Activated CD8-positive, alpha-beta memory T cell treated with anti-CD3 and anti-CD28 coated beads, Interleukin-2, amount 50 U/mL, for 4 hours (primary cell): Measurements from ENCODE around the gene DNAH8.
A peak's percentile ranks its signal among the peaks of the same experiment; 100 is the strongest.

Experiments
- DNase-seq: peaks from one replicate; pipeline ENCODE4 v3.0.0-alpha.2; 2020

Gene DNAH8

DNA sequence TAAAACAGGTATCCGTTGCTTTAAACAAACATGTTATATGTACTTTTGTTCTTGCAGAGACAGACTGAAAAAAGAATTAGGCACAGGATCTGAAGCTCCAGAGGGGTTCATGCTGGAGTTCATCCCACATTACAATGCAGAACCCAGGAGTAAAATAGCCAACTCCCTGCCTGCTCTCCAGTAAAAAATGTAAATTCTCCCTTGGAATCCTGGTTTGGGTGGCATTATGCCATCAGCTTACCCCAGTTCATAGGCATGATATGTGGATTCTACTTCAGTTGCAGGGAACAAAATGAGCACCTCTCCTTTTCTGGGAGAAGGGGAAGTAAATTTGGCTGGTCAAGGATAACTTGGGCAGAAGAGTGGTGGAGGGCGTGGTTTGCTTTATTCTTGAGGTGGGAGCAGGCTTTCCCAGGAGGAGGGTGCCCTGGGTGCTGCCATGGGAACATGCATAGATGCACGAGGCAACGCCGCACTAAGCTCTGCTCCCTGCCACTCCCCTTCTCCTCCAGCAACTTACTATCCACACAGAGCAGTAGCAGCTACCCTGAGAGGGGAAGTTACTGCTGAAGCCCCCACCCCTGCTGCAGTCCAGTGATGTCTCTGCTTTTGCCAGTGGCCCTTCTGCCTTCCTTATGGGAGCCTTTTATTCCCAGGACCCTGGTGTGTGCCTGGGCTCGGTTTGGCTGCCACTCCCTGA lies 261.8 kb downstream of the DNAH8 start:
- DNase-seq, result no peak

DNA sequence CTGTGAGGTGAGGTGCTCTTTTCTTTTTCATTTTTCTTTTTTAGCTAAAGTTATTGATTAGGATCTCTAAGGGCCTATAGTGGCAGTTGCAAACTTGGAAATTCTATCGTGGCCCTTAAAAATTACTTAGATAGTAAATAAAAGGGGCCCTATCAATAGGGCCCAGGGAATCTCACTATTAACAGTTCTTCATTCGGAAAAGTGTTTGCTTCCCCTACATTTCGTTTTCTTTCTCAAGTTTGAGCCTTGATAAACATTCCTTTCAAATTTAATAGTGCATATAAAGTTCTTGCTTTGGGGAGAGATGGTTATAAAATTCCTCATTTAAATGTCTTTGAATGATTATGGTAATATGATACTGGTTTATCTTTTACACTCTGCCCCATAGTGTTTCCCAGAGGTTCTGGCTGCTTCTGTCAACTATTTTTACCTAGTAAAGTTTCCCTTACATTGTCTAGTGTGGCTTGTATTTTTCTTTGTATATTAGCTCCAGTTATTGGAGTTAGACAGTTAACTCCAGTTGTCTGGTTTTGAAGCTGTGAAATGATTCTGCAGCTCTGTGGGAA lies 263.1 kb downstream of the DNAH8 start:
- no peak for DNase-seq

DNA sequence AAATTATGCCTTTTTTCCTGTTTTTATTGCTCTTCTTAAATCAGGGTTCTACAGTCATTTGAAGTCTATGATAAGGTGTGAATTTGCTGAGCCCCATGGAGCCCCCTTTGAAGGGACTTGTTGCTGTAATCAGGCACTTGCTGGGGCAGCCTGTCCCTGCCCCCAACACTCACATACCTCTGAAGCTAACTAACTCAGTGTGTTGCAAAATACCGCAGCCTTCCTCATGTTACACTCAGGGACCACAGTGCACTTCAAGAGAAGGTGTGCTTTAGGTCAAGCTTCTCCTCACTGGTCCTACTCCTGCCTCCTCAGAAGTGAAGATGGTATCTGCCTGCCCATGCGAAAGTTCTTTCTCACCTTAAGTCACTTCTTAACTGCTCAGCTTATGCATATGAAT lies 267.4 kb downstream of the DNAH8 start:
- DNase-seq, result no peak

DNA sequence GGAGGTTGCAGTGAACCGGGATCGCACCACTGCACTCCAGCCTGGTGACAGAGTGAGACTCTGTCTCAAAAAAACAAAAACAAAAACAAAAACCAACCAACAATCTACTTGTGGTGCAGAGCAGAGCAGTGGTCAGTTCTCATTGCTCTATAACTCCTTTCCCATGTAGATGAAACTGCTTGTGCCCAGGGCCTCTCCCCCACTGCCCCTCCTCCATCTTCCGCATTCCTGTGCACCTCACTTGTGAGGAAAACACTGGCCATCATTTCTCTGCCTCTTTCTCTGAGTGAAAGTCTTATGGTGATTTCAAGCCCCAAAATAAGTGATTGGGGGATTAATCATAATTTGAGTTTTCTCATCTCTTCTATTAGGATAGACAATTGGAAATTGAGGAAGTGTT lies 269.6 kb downstream of the DNAH8 start:
- no peak for DNase-seq

DNA sequence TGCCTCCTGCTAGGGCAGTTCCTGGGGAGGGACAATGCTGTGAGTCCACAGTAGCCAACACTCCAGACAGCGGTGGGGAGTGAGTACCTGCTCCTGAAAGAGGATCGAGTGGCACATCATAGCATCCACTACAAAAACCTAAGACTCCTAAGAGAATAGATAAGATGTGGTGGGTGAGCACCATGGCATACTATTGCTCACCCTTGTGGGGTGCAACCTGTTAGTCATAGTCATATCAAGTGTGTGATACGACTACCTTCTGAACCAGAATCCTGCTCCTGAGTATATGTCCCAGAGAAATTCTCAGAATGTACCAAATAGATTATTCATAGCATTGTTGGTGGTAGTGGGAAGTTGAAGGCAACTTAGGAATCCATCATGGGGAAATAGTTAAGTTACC lies 270.7 kb downstream of the DNAH8 start:
- no peak for DNase-seq

DNA sequence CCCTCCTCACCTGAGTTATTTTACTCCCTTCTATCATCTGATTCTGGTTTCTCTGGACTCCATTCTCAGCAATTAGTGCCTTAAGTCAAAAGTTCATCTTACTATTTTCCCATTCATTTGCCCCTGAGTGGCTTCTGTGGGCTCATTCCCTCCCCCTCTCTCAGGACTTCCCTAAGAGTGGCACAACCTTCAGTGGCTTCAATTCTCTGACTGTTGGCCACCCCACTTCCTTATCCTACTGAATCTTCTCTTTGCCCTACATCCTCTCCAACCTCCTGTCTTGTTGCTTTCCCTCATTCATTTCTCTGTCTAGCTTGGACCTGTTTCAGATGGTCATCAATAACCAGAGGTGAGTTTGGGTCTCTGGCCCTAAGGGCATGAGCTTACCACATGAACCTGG lies 272.4 kb downstream of the DNAH8 start:
- DNase-seq, result no peak

DNA sequence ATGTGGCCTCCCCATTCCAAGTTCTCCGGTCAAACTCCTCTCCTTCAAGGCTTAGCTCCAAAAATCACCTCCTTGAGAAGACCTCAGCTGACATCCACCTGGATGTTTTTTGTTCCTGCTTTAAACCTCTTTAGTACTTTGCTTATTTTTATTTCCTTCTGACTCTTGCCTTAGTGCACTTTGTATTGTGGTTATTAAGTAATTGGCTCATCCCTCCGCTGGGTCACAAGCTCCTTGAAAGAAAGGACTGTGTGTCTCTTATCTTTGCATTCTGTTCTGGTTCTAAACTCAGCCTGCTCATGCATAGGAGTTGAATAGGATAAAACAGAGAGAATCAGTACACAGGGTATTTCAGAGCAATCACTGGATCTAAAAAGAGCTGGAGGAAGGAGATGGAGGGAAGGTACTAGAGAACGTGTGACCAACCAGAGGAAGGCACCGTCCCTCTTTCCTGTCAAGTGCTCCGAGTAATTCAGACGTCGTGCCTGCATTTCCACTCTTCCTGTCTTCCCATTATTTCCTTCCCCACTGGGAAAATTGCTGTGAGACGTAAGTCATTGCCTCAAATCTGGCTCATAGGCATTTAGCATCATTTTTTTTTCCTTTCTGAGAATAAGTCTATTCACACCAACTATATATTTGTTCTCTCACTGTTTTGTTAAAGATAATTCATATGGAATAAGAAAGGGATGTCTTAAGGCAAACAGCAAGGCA lies 273.8 kb downstream of the DNAH8 start:
- no peak for DNase-seq

DNA sequence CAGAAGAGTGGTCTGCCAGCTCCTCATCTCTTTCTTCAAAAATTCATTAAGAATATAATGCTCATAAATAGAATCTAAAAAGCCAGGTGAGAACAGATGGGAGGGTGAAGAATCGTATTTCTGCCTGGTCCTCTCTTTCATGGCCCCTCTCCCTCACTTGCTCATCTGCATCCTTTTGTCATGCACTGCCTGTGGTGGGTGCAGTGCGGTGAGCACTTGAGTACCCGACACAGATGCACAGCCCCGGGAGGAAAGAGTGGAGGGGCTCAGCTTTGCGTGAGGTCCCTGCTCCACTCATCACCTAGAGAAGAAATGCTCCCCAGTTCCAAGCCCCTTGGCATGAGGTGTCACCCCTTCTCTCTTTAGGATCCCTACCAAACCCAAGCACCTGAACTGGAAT lies 275.4 kb downstream of the DNAH8 start:
- no peak for DNase-seq

DNA sequence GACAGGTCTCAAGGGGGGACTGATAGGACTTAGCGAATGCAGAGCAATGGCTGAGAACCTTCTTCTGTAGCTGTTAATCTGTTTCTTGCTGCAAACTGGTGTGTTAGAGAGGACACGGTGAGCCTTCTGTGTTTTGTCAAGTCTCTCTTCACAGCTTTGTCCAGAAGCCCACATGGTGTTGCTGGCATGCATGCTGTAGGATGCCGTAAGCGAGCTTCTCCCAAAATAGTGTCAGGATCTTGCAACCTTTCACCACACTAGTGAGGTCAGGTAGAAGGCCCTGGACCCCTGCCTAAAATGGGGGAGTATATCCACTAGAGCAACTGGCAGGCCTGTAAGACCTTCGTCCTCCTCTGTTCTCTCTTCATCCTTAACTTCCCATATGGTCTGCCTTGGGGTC lies 281.6 kb downstream of the DNAH8 start:
- DNase-seq, result no peak

DNA sequence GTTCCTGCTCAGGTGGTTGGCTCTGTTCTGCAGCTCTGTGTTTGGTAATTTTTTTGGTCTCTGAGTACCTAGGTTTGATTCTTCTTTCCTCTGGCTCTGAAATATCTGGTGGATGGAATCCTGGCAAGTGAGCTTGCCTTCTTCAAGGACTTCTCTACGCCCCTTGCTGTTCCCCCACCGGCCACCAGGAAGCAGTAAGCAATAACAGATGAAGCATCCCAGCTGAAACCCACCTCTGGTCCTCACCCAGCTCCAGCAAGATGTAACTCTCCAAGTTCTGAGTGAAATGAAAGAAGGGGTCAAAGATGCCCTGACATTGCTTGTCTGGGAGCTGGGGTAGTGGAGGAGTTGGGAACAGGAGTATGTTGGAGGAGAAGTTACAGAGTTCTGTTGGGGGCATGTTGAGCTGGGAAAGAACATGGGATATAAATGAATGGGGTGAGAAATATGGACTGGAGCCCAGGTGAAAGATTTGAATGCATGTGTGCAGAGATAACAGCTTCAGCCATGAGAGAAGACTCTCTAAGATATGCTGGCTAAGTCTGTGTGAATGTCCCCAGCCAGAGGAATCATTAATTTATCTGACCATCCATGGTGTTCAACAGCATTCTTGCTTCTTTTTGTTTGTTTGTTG lies 282.1 kb downstream of the DNAH8 start:
- DNase-seq, result peak; percentile 34

DNA sequence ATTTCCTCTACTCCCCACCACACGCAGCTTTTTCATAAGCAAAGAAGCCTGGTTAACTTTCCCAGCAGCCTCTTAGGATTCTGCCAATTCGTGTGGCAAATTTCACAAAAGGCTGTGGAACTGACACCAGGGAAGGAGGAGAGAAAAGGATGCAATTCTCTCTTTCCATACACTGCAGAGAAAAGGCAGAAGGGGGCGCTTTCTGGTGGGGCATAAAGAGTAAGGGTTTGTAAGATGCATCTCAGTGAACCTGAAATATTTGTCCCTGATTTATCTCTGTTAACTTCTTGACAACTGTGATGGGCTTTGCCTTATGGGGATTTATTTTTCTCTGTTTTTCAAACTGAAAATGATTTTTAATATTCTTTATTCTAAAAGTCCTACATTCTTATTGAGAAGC lies 288.0 kb downstream of the DNAH8 start:
- DNase-seq, result no peak

DNA sequence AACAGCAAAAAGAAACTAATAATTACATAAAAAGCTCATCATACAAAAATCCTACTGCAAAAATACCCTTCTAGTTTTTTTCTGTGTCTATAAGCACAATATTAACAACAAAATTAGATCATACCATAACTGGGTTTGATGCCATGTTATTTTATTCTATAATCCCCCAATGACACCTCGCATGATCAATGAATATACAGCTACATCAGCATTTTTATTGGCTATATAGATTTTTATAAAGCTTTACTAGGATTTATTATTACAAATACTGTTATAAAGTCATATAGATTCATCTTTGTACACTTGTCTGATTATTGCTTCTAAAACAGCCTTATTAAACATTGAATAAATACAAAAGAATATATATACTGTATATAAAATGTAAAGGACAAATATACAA lies 288.4 kb downstream of the DNAH8 start:
- no peak for DNase-seq

DNA sequence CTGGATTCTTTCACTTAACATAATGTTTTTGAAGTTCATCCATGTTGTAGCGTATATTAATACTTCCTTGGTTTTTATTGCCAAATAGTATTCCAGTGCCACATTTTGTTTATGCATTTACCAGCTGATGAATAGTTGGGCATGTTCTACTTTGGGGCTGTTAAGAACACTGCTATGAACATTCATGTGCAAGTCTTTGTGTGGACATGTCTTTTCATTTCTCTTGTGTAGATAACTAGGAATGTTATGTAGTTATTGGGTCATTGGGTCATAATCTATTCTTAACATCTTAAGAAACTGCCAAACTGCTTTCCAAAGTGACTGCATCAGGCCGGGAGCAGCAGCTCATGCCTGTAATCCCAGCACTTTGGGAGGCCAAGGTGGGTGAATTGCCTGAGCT lies 289.7 kb downstream of the DNAH8 start:
- no peak for DNase-seq

DNA sequence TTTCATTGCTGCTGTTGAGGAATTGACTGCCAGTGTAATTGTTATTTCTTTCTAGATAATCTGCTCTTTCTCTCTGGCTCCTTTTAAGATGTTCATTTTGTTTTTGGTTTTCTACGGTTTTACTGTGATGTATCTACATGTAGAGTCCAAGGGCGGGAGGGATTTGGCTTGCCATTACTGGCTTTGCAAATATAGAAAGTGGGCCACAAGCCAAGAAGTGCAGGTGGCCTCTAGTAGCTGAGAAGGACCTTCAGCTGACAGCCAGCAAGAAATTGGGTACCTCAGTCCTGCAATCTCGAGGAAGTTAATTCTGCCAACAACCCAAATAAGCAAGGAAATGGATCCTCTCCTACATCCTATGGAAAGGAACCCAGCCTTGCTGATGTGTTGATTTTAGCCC lies 290.7 kb downstream of the DNAH8 start:
- no peak for DNase-seq

DNA sequence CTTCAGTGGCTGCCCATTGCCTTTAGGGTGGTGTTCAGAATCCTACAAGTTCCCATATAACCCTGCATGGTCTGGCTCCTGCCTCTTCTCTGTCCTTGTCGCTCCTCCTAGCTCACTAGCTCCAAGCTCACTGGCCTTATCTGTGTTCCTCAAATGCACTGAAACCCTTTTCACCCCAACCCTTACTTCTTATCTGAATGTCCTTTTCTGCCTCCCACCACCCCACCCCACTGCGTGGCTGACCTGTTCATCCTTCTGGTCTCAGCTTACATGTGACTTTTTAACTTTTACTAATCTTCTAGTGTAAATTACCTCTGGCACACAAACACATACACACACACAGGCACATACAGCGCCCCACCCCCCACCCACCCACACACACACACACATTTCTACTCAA lies 292.5 kb downstream of the DNAH8 start:
- no peak for DNase-seq

DNA sequence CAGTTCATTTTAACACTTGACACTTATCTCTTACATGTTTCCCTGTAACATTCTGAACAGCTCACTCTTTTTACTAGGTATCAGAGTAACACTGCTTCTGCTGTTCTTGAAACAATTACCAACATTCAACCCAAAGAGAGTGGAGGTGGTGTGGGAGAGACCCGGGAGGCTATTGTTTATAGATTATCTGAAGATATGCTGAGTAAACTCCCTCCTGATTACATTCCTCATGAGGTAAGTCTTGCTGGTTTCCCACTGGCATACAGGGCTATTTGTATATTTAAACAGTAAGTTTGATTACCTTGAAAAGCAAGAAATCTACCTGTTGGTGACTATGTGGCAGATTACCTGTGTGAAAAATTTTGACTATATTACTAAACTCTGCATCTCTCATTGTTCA lies 293.6 kb downstream of the DNAH8 start:
- no peak for DNase-seq

DNA sequence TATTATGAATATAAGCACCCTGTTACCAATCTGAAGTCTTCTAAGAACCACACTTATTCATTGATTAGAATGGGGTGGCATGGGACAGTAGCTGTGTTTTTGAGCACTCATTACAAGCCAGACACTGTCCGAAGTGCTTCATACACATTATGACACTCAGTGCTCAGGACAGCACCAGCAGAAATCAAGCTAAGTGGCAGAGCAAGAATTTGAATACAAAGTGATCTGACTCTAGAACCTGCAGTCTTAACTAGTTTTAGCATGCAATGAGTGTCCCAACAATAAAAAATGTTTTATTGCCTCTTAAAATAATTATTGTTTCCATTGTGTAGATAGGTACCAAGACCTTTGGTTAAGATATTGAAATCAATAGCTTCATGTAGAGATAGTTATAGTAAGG lies 294.4 kb downstream of the DNAH8 start:
- no peak for DNase-seq

DNA sequence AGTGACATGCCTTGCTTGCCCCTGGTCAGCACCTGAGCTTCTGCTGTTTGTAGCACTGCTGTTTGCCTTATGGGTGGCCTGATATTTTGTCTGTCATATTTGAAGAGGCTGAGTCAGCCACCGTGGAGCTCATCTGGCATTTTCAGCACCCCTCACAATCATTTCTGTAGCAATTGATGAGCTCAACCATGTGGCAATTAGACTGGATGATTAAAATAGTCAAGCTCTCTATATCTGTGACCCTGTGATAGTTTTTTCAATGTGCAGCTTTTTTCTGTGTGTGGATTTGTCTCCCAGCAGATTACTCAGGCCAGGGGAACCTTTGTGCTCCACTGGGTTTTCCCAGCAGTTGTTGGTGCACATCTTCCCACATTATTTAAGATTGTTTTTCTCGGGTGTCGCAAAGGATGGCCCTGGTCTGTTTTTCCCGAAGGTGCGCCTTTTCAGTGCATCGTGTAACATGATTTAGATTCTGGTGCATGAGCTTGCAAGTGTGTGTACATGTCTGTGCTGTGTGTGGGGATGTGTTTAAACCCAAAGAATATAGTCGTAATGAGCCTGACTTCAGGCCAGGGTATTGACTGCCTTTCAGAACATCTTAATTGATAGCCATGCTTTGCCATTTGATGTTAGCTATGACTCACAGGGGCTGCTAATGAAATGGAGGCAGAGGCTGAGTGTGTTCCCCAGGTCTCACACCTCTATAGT lies 301.9 kb downstream of the DNAH8 start:
- DNase-seq, result no peak

DNA sequence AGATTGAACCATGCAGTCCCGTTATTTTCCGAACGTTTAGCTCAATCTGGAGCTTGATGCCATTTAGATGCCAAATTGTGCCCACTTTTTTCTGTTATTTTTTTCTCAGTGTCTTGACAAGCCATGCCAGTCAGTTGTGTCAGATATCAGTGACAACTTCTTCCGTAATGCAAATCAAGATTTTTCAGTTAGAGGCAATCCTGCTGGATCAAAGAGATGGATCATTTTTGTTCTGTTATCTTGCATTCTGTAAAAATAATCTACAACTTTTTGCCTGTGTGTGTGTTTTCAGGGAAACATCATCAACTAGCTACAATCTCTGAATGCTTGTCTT lies 302.4 kb downstream of the DNAH8 start:
- no peak for DNase-seq

DNA sequence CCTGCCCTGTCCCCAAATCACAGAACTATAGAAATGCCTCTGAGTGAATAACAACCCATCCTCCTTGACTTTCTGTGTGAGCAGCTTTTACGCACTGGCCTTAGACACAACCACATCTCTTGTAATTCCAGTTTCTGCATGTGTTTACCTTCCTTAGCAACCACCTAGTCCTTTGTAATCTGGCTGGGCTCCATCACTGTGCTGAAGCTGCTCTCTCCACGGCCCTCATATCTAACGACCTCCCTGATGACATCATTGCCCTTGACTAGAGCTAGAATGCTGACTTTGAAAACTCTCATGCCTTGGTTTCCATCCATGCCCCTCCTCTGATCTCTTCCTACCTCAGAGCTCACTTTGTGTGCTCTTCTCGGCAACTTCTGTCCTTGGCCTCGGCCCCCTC lies 303.0 kb downstream of the DNAH8 start:
- no peak for DNase-seq

DNA sequence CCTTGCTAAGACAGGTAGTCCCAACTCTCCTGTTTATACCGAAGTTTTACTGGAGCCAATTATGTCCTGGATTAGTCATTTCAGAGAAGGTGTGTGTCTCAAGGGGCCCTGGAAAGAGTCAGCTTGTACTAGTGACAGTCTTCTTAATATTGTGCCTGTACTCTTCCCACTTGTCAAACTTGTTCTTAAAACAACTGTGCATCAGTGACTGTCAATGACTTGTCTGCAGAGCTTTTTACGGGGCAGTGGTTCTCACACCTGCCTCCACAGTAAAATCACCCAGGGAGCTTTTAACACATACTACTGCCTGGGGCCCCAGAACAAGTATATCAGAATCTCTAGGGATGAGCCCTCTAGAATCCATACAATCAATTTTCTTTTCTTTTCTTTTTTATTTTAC lies 305.0 kb downstream of the DNAH8 start:
- no peak for DNase-seq

DNA sequence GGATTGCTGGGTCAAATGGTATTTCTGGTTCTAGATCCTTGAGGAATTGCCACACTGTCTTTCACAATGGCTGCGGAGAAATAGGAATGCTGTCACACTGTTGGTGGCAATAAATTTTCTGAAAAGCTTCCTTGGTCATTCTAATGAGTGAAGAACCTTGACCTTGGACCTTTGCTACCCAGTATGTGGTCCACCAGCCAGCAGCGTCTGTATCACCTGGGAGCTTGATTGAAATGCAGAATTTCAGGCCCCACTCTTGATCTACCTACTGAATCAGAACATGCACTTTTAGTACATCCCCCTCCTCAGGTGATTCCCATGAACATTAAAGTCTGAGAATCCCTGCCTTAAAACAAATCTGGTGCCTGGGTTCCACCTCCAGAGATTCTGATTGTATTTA lies 305.9 kb downstream of the DNAH8 start:
- DNase-seq, result no peak

DNA sequence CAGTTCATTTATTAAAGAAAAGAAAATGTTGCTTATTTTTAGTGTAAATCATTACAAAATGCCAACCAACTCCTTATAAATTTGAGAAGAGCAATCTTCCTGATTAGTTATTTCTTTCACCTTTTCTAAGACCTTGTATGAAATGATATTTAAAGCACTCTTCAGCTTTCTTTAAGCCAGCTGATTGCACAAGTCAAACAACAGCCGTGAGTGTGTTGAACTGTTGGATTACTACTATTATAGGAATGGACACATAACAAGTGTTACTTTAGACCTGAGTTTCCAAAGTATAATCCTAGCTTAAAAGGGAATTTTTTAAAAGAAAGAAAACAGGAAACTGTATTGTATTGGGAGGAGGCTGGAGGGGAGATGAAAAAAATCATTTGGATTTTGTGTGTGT lies 306.7 kb downstream of the DNAH8 start:
- no peak for DNase-seq

DNA sequence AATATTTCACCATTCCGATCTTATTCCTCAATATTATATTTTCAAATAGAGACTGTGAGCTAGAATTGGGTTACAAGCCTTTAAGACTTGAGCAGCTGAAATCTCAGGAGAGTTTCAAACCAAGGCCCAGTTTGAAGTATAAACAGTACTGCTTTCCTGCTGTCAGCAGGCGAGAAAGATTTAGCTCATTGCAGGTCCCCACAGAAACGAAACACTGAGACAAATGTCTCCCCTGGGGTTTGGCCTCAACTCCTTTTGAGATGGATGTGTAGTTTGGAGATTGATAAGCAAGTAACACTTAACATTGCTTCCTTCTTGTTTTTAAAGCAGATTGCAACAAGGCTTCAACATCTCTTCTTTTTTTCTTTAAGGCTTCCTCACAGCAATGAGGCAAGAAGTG lies 311.1 kb downstream of the DNAH8 start:
- DNase-seq, result no peak
